ENCODE results near the gene CUL2.

GRCh38 chr10:35007858-35008301, 82.3 kb downstream of the CUL2 start:
- TF ChIP-seq CTCF (IDR thresholded peaks at IDR 0.05; ENCODE audit: borderline replicate concordance, extremely low read depth, low read length, poor library complexity, severe bottlenecking) (no peak), EZH2 (IDR thresholded peaks at IDR 0.05; ENCODE audit: borderline replicate concordance, low read depth, low read length, severe bottlenecking) (no peak)
